ENCODE results near the gene ITPR2. TPM values are rescaled to one million over a fixed set of nuclear protein-coding genes. Genes with fewer than 3 reads are reported as not detected.

Gene ITPR2
- total RNA-seq, 1 experiment from 2014 or later = 4.0 TPM

DNA sequence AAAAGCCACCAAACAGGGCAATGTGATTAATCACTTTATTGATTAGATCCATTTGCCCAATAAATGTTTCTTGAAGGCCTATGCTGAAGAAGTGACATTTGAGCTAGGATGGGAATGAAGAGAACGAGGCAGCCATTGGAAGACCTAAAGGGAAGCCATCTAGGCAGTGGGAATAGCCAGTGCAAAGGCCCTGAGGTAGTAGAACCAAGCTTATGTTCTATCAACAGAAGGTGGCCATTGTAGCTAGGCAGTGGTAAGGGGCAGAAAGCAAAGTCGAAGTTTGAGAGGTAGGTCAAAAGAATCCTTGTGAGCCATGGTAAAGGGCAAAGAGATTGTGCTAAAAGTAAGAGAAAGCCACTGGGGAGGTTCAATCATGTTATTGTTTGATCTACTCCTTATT, 173.1 kb downstream of the ITPR2 start:
- H3K27ac ChIP-seq (ENCODE audit: low read length) = no peak overlapping the region
- ATAC-seq = no peak
- H3F3A ChIP-seq (ENCODE audit: low read length, unreplicated experiment) = no peaks in the 10 kb centered on the region
- no peaks in the 10 kb centered on the region for H4K20me1 ChIP-seq (ENCODE audit: low read length)
- ChIA-PET CTCF (no interaction called here), POLR2A (ENCODE audit: unreplicated experiment) (no interaction called here)
- H3K4me3 ChIP-seq (ENCODE audit: low read length) = no peak overlapping the region
- H3K4me2 ChIP-seq (ENCODE audit: low read length) = no peak overlapping the region
- TF ChIP-seq, protein P1, sequence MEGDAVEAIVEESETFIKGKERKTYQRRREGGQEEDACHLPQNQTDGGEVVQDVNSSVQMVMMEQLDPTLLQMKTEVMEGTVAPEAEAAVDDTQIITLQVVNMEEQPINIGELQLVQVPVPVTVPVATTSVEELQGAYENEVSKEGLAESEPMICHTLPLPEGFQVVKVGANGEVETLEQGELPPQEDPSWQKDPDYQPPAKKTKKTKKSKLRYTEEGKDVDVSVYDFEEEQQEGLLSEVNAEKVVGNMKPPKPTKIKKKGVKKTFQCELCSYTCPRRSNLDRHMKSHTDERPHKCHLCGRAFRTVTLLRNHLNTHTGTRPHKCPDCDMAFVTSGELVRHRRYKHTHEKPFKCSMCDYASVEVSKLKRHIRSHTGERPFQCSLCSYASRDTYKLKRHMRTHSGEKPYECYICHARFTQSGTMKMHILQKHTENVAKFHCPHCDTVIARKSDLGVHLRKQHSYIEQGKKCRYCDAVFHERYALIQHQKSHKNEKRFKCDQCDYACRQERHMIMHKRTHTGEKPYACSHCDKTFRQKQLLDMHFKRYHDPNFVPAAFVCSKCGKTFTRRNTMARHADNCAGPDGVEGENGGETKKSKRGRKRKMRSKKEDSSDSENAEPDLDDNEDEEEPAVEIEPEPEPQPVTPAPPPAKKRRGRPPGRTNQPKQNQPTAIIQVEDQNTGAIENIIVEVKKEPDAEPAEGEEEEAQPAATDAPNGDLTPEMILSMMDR (conservative IDR thresholded peaks at IDR 0.05; ENCODE audit: low read depth, low read length) = no peak
- TF ChIP-seq EZH2phosphoT487 (IDR thresholded peaks at IDR 0.05; ENCODE audit: borderline replicate concordance, low read length) = no peak
- TF ChIP-seq EZH2 (IDR thresholded peaks at IDR 0.05; ENCODE audit: low read length, unreplicated experiment) = no peak
- intact Hi-C loops (cut with micrococcal nuclease) = no loop called here
- H3K9ac ChIP-seq (ENCODE audit: low read length) = no peak overlapping the region
- no peaks in the 10 kb centered on the region for H3K27me3 ChIP-seq (ENCODE audit: low read length)
- H3K79me2 ChIP-seq (ENCODE audit: low read length) = no peaks in the 10 kb centered on the region
- no peak for DNase-seq
- H3K9me2 ChIP-seq (replicated peaks; ENCODE audit: low read length) = no peaks in the 10 kb centered on the region
- H2AFZ ChIP-seq (ENCODE audit: low read length) = no peak overlapping the region
- no peaks in the 10 kb centered on the region for H3K36me3 ChIP-seq (ENCODE audit: low read depth, low read length)
- no peaks in the 10 kb centered on the region for H3K9me3 ChIP-seq (ENCODE audit: low read length)
- H3K4me1 ChIP-seq (ENCODE audit: insufficient read depth, low read length) = no peaks in the 10 kb centered on the region
- no TSS peak for BruUV-seq (replicated peaks)

DNA sequence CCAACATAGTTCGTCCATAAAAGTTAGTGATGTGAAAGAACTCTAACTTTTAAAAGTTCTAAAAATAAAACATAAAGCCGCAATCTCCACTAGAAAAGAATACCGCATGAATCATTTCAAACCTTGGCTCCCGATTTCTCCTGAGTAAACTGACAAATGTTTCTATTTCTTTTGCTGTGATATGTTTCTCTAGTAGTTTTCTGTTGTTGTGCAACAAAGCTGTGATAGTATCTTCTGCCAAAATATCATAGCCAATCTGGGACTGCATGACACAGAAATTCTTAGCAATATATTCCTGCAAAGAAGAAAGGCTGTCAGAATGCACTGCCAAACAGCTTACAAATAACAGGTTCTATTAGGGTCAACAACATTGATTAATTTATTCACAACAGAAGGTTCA, 174.0 kb downstream of the ITPR2 start:
- H3K4me3 ChIP-seq (ENCODE audit: low read length) = no peak overlapping the region
- no peaks in the 10 kb centered on the region for H3K4me1 ChIP-seq (ENCODE audit: insufficient read depth, low read length)
- H2AFZ ChIP-seq (ENCODE audit: low read length) = no peak overlapping the region
- ATAC-seq (no peak), DNase-seq (no peak)
- POLR2A ChIA-PET (ENCODE audit: unreplicated experiment) = interaction anchor here (0.6 kb wide), 1 partner anchor 399 kb away, joined by 3 read pairs; no protein-coding TSS in a partner anchor
- CTCF ChIA-PET = interaction anchor here (1.0 kb wide), 1 partner anchor 28 kb away, joined by 4 read pairs; no protein-coding TSS in a partner anchor
- TF ChIP-seq, protein P1 (conservative IDR thresholded peaks at IDR 0.05; ENCODE audit: low read depth, low read length) = no peak
- TF ChIP-seq EZH2 (IDR thresholded peaks at IDR 0.05; ENCODE audit: low read length, unreplicated experiment) = no peak
- no peaks in the 10 kb centered on the region for H3K79me2 ChIP-seq (ENCODE audit: low read length)
- H3F3A ChIP-seq (ENCODE audit: low read length, unreplicated experiment) = no peaks in the 10 kb centered on the region
- H4K20me1 ChIP-seq (ENCODE audit: low read length) = no peaks in the 10 kb centered on the region
- H3K9ac ChIP-seq (ENCODE audit: low read length) = no peak overlapping the region
- H3K27me3 ChIP-seq (ENCODE audit: low read length) = no peaks in the 10 kb centered on the region
- intact Hi-C loops (cut with micrococcal nuclease) = no loop called here
- no TSS peak for BruUV-seq (replicated peaks)
- no peak overlapping the region for H3K27ac ChIP-seq (ENCODE audit: low read length)
- H3K4me2 ChIP-seq (ENCODE audit: low read length) = no peak overlapping the region
- H3K9me2 ChIP-seq (replicated peaks; ENCODE audit: low read length) = no peaks in the 10 kb centered on the region
- H3K36me3 ChIP-seq (ENCODE audit: low read depth, low read length) = no peaks in the 10 kb centered on the region
- H3K9me3 ChIP-seq (ENCODE audit: low read length) = no peaks in the 10 kb centered on the region

DNA sequence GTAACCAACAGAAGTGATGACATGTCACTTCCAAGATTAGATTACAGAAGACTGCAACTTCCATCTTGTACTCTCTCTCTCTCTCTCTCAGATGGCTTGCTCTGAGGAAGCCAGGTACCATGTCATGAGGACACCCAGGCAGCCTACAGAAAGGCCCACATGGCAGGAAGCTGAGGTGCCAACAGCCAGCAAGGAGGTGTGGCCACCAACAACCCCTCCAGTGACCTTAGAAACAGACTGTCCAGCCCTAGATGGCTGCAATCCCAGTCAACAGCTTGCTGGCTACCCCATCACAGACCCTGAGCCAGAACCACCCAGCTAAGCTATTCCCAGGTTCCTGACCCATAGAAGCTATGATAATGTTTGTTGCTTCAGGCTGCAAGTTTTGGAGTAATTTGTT, 178.4 kb downstream of the ITPR2 start:
- CTCF ChIA-PET = interaction anchor here (0.8 kb wide), 1 partner anchor 47 kb away, joined by 7 read pairs; no protein-coding TSS in a partner anchor
- Histone ChIP-seq H3K4me2 (ENCODE audit: low read length) (no peak overlapping the region), H3K4me3 (ENCODE audit: low read length) (no peak overlapping the region), H3K9me2 (replicated peaks; ENCODE audit: low read length) (no peaks in the 10 kb centered on the region), H3K9me3 (ENCODE audit: low read length) (no peaks in the 10 kb centered on the region), H3K36me3 (ENCODE audit: low read depth, low read length) (no peaks in the 10 kb centered on the region), H3K27ac (ENCODE audit: low read length) (no peak overlapping the region), H4K20me1 (ENCODE audit: low read length) (no peaks in the 10 kb centered on the region), H3K79me2 (ENCODE audit: low read length) (no peaks in the 10 kb centered on the region), H3K4me1 (ENCODE audit: insufficient read depth, low read length) (0 out of 2 replicates have a peak, but pooled peaks cover 6% of the 10 kb centered on the region), H3K9ac (ENCODE audit: low read length) (no peak overlapping the region), H3F3A (ENCODE audit: low read length, unreplicated experiment) (no peaks in the 10 kb centered on the region), H2AFZ (ENCODE audit: low read length) (no peak overlapping the region), H3K27me3 (ENCODE audit: low read length) (no peaks in the 10 kb centered on the region)
- intact Hi-C loops (cut with micrococcal nuclease) = no loop called here
- TF ChIP-seq EZH2phosphoT487 (IDR thresholded peaks at IDR 0.05; ENCODE audit: borderline replicate concordance, low read length) = no peak
- TF ChIP-seq, protein P1 (conservative IDR thresholded peaks at IDR 0.05; ENCODE audit: low read depth, low read length) = no peak
- TF ChIP-seq EZH2 (IDR thresholded peaks at IDR 0.05; ENCODE audit: low read length, unreplicated experiment) = no peak
- POLR2A ChIA-PET (ENCODE audit: unreplicated experiment) = no interaction called here
- BruUV-seq (replicated peaks) = no TSS peak
- ATAC-seq = no peak
- DNase-seq = no peak

Measured in PC-3 (cell line).